Neutrophil (primary cell): ENCODE results near the gene FTCD.

Experiments used
- H3K27ac ChIP-seq: fragments of 200-600 bp; sonication (generic); 2 replicates; pipeline ENCODE4 v1.5.1; 2016; ENCODE audit warnings: mild to moderate bottlenecking, moderate library complexity
- H3K27me3 ChIP-seq: fragments of 200-600 bp; sonication (generic); 2 replicates; pipeline ENCODE4 v1.6.0; 2016; ENCODE audit warnings: mild to moderate bottlenecking
- H3K36me3 ChIP-seq: fragments of 200-600 bp; sonication (generic); 2 replicates; pipeline ENCODE4 v1.5.1; 2017
- H3K4me1 ChIP-seq, 2 experiments: fragments of 200-600 bp in 1 of 2; sonication (generic) in 1 of 2; 1 replicate in 1 of 2; 2 replicates in 1 of 2; pipeline versions ENCODE4 v1.5.1 to v1.6.1; 2013 to 2016; ENCODE audit warnings: low read depth in 1 of 2, low read length in 1 of 2, mild to moderate bottlenecking in 1 of 2, moderate library complexity in 1 of 2; ENCODE audit not compliant: control insufficient read depth in 1 of 2, insufficient read depth in 1 of 2
- H3K4me3 ChIP-seq, 2 experiments: fragments of 200-600 bp in 1 of 2; sonication (generic) in 1 of 2; 1 replicate in 1 of 2; 2 replicates in 1 of 2; pipeline ENCODE4 v1.5.1; 2013 to 2016; ENCODE audit warnings: low read depth in 1 of 2, low read length in 1 of 2, mild to moderate bottlenecking in 1 of 2, moderate library complexity in 1 of 2
- H3K9me3 ChIP-seq: fragments of 200-600 bp; sonication (generic); 2 replicates; pipeline ENCODE4 v1.5.1; 2016
- CTCF ChIP-seq: fragments of 200-600 bp; sonication (generic); IDR thresholded peaks from 2 replicates; pipeline ENCODE4 v1.5.1; 2016; ENCODE audit warnings: antibody characterized with exemption

Gene FTCD

GRCh38 chr21:46100906-46101305, 54.5 kb downstream of the FTCD start:
- no peak overlapping the region for H3K4me3 ChIP-seq
- H3K36me3 ChIP-seq, result no peaks in the 10 kb centered on the region
- H3K27ac ChIP-seq, result no peak overlapping the region
- peaks cover 0 to 4% of the 10 kb centered on the region in 2 experiments for H3K4me1 ChIP-seq
- H3K27me3 ChIP-seq, result peaks cover 94% of the 10 kb centered on the region
- H3K9me3 ChIP-seq, result no peaks in the 10 kb centered on the region
- no peak for TF ChIP-seq CTCF

DNA sequence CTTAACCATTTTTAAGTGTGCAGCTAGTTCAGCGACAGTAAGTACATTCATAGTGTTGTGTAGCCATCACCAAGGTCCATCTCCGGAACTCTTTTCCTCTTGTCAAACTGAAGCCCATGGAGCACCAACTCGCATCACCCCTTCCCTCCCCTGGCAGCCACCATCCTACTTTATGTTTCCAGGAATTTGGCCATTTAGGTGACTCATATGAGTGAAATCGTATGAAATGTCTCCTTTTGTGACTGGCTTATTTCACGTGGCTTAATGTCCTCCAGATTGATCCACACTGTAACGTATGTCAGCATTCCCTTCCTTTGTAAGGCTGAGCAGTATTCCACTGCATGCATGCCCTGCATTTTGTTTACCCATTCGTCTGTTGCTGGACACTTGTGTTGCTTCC, 55.0 kb downstream of the FTCD start:
- no peak for TF ChIP-seq CTCF
- Histone ChIP-seq H3K36me3 (no peaks in the 10 kb centered on the region), H3K4me1 (peaks cover 0 to 4% of the 10 kb centered on the region in 2 experiments), H3K27me3 (peaks cover 98% of the 10 kb centered on the region), H3K27ac (no peak overlapping the region), H3K9me3 (no peaks in the 10 kb centered on the region), H3K4me3 (no peak overlapping the region)

GRCh38 chr21:46100020-46100419, 55.4 kb downstream of the FTCD start:
- Histone ChIP-seq H3K36me3 (no peaks in the 10 kb centered on the region), H3K4me1 (peaks cover 0 to 4% of the 10 kb centered on the region in 2 experiments), H3K27ac (no peak overlapping the region), H3K4me3 (no peak overlapping the region), H3K27me3 (peaks cover 98% of the 10 kb centered on the region), H3K9me3 (no peaks in the 10 kb centered on the region)
- TF ChIP-seq CTCF, result no peak

DNA sequence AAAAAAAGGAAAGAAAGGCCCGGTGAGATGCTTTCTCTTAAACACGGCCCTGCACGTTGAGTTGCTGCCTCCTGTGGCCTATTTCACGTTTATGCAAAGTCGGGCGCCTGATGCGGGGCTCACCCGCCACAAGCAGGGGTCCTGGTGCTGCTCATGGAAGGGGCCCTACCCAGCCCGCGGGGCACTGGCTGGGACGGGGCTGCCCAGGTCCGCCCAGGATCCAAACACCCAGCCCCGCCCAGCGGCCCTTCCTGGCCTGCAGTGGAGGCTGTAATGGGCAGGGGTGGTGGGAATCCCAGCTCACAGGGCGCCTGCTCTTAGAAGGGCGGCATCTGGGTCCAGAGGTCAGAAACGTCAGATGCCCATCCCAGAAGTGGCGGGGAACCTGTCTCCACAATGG, 55.9 kb downstream of the FTCD start:
- Histone ChIP-seq H3K36me3 (no peaks in the 10 kb centered on the region), H3K9me3 (no peaks in the 10 kb centered on the region), H3K27ac (no peak overlapping the region), H3K4me1 (peaks cover 0 to 4% of the 10 kb centered on the region in 2 experiments), H3K4me3 (no peak overlapping the region), H3K27me3 (peaks cover 96% of the 10 kb centered on the region)
- no peak for TF ChIP-seq CTCF

DNA sequence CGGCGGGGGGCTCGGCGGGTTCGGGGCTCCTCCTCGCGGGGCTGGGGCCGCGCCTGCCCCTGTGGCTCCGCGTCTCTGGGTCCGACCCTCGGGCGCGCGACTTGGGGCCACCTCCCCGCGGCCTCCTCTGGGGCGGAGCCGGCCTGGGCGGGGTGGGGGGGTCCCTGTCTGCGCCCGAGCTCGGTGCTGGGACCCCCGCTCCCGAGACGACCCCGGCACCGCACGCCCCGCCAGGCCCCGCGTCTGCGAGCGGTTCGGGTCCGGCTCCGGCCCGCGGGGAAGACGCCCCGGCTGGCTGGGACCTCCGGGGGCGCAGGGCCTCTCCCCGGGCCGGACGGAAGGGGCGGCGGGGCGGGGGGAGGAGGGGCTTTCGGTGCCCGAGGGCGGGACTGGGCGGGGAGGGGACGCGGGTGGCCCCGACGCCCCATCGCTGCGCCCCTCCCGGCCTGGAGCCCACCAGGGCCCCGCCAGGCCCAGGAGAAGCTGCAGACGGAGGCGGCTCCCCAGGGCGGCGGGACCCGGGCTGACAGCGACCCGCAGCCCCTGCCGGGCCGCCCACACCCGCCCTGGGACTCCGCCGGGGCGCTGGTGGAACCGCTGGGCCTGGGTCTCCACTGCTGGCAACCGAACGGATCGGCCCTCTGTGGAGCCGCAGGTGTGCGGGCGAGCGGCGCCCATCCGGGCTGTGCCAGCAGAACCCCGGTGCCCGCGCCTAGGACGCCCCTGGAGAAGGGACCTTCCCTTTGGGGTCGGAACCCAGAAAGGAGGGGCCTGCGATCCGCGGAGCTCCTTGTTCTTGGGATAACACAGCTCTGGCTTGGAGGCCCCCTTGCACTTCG, 56.9 kb downstream of the FTCD start:
- Histone ChIP-seq H3K4me3 (no peak overlapping the region), H3K4me1 (peaks cover 0 to 4% of the 10 kb centered on the region in 2 experiments), H3K27me3 (peaks cover 87% of the 10 kb centered on the region), H3K27ac (no peak overlapping the region), H3K9me3 (no peaks in the 10 kb centered on the region), H3K36me3 (no peaks in the 10 kb centered on the region)
- no peak for TF ChIP-seq CTCF
